Measurements from ENCODE around the gene SPACA4.

Gene SPACA4

GRCh38 chr19:48607359-48607755, 815 bp downstream of the SPACA4 start:
- TF ChIP-seq CTCF (IDR thresholded peaks at IDR 0.05; ENCODE audit: low read depth, low read length) = no peak
- H3K36me3 ChIP-seq = no peaks in the 10 kb centered on the region
- no peak for DNase-seq
- no peaks in the 10 kb centered on the region for H3K9me3 ChIP-seq (ENCODE audit: severe bottlenecking)
- H3K27ac ChIP-seq = no peak overlapping the region
- no peak overlapping the region for H3K4me3 ChIP-seq (ENCODE audit: low read depth, low read length)
- no peaks in the 10 kb centered on the region for H3K27me3 ChIP-seq (ENCODE audit: insufficient read depth, low read depth, severe bottlenecking)

GRCh38 chr19:48608798-48609263, 2.3 kb downstream of the SPACA4 start:
- Histone ChIP-seq H3K27ac (peak overlapping the region; percentile 47; the same call in 1 of the 2 replicates), H3K36me3 (peaks cover 2% of the 10 kb centered on the region; the same call in 1 of the 2 replicates), H3K9me3 (ENCODE audit: severe bottlenecking) (no peaks in the 10 kb centered on the region), H3K27me3 (ENCODE audit: insufficient read depth, low read depth, severe bottlenecking) (no peaks in the 10 kb centered on the region), H3K4me3 (ENCODE audit: low read depth, low read length) (no peak overlapping the region; the same call in 1 of the 2 replicates)
- peak; percentile 66 for DNase-seq
- peak; percentile 76 for TF ChIP-seq CTCF (IDR thresholded peaks at IDR 0.05; ENCODE audit: low read depth, low read length)

GRCh38 chr19:48609571-48610108, 3.1 kb downstream of the SPACA4 start:
- Histone ChIP-seq H3K27me3 (ENCODE audit: insufficient read depth, low read depth, severe bottlenecking) (no peaks in the 10 kb centered on the region), H3K9me3 (ENCODE audit: severe bottlenecking) (no peaks in the 10 kb centered on the region), H3K36me3 (peaks cover 5% of the 10 kb centered on the region), H3K27ac (no peak overlapping the region), H3K4me3 (ENCODE audit: low read depth, low read length) (no peak overlapping the region)
- DNase-seq = no peak
- no peak for TF ChIP-seq CTCF (IDR thresholded peaks at IDR 0.05; ENCODE audit: low read depth, low read length)

DNA sequence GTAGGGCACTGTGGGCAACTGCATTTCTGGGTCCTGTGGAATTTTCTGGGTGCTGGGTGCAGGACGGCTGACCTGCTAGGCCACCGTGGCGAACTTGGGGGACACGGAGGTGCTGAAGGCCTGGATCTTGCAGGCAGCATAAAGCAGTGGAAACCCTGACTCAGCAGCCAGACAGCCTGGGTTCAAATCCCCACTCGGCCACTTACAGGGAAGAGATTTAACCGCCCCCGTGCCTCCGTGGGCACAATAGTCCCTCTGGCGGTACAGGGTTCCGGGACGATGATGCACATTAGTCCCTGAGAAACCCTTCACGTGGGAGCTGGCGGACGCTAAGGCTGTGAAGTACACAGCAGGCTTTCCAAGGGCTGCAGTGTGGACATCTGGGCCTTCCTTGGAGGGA, 5.3 kb downstream of the SPACA4 start:
- DNase-seq = no peak
- no peaks in the 10 kb centered on the region for H3K9me3 ChIP-seq (ENCODE audit: severe bottlenecking)
- peaks cover 27% of the 10 kb centered on the region for H3K36me3 ChIP-seq
- H3K27me3 ChIP-seq (ENCODE audit: insufficient read depth, low read depth, severe bottlenecking) = no peaks in the 10 kb centered on the region
- H3K4me3 ChIP-seq (ENCODE audit: low read depth, low read length) = no peak overlapping the region
- TF ChIP-seq CTCF (IDR thresholded peaks at IDR 0.05; ENCODE audit: low read depth, low read length) = no peak
- H3K27ac ChIP-seq = no peak overlapping the region

GRCh38 chr19:48613024-48613851, 6.7 kb downstream of the SPACA4 start:
- Histone ChIP-seq H3K36me3 (peaks cover 41% of the 10 kb centered on the region), H3K27ac (no peak overlapping the region), H3K4me3 (ENCODE audit: low read depth, low read length) (no peak overlapping the region), H3K27me3 (ENCODE audit: insufficient read depth, low read depth, severe bottlenecking) (no peaks in the 10 kb centered on the region), H3K9me3 (ENCODE audit: severe bottlenecking) (no peaks in the 10 kb centered on the region)
- no peak for DNase-seq
- TF ChIP-seq CTCF (IDR thresholded peaks at IDR 0.05; ENCODE audit: low read depth, low read length) = no peak
